ENCODE data around the gene MYT1.

MYT1 gene

DNA sequence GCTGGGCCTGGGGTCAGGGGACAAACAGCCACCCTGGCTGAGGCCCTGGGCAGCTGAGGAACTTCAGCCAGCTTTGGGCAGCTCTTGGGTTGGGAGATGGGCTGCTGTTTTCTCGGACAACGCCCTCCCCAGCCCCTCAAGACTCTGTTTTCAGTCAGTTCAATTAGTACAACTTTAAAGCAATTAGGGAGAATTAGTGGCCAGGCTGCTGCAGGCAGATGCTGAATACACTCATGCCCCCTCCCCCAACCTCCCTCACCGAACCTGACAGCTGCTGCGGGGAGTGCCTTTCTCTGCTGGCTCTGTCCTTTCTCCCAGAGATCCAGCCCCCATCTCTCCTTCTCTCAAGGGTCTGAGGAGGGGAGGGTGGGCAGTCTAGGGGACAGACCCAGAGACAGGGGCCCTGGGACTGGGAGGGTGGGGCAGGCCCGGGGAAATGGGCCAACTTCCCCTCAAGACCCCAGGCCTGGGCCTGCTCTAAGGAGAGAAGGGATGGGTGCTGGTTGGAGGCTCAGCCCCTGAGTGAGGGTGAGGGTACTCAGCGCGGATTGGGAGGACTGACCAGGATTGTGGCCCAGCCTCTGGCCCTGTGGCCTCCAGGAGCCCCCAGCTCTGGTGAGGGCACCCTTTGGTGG lies 17.8 kb upstream of the MYT1 start:
- H3K4me3 ChIP-seq (ENCODE audit: low read length), result no peak overlapping the region
- no peak for DNase-seq (ENCODE audit: low read depth)
- TF ChIP-seq, protein P1, sequence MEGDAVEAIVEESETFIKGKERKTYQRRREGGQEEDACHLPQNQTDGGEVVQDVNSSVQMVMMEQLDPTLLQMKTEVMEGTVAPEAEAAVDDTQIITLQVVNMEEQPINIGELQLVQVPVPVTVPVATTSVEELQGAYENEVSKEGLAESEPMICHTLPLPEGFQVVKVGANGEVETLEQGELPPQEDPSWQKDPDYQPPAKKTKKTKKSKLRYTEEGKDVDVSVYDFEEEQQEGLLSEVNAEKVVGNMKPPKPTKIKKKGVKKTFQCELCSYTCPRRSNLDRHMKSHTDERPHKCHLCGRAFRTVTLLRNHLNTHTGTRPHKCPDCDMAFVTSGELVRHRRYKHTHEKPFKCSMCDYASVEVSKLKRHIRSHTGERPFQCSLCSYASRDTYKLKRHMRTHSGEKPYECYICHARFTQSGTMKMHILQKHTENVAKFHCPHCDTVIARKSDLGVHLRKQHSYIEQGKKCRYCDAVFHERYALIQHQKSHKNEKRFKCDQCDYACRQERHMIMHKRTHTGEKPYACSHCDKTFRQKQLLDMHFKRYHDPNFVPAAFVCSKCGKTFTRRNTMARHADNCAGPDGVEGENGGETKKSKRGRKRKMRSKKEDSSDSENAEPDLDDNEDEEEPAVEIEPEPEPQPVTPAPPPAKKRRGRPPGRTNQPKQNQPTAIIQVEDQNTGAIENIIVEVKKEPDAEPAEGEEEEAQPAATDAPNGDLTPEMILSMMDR (IDR thresholded peaks at IDR 0.05; ENCODE audit: insufficient read depth, low read depth, low read length, missing control alignments), result no peak

DNA sequence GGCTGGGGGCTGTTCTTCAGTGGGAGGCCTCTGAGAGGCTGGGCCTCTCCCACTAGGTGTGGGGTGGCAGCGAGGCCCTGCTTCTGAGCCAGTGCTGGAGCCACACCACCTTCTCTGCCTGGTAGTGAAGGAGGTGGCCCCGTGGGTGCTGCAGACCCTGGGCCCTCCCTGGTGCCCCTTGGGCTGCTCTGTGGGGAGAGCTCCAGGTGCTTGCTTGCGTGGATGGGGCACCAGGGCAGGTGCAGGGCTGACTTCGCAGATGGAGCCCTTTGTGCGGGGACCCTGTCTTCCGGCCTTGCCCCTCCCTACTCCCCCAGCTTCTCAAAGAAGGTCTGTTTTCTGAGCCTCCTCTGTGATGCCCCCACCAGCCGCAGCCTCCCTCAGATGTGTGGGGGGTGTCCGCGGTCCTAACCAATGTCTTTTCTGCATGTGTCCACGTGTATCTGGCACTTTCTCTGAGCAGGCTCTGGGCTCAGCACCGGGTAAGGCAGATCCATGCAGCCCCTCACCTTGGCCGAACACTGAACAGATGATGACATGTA lies 17.2 kb upstream of the MYT1 start:
- DNase-seq (ENCODE audit: low read depth), result no peak
- TF ChIP-seq, protein P1 (IDR thresholded peaks at IDR 0.05; ENCODE audit: insufficient read depth, low read depth, low read length, missing control alignments), result no peak
- H3K4me3 ChIP-seq (ENCODE audit: low read length), result no peak overlapping the region

DNA sequence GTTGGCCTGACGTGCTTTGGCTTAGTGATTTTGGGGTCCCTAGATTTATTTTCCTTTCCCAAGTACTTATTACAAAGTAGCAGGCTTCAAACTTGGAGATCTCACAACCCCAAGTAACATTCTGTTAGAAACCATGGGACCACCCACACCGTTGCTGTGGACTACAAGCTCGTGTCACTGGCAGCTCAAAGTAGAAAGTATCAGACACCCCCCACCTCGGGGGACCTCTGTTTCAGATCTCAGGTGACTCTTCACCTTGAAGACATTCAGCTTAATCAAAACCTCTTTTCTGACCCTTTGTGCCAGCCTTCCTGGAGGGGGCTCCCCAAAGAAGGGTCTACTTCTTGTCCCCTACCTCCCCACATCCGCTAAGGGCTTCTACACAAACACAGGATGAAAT lies 15.7 kb upstream of the MYT1 start:
- TF ChIP-seq, protein P1 (IDR thresholded peaks at IDR 0.05; ENCODE audit: insufficient read depth, low read depth, low read length, missing control alignments), result no peak
- H3K4me3 ChIP-seq (ENCODE audit: low read length), result no peak overlapping the region
- no peak for DNase-seq (ENCODE audit: low read depth)

DNA sequence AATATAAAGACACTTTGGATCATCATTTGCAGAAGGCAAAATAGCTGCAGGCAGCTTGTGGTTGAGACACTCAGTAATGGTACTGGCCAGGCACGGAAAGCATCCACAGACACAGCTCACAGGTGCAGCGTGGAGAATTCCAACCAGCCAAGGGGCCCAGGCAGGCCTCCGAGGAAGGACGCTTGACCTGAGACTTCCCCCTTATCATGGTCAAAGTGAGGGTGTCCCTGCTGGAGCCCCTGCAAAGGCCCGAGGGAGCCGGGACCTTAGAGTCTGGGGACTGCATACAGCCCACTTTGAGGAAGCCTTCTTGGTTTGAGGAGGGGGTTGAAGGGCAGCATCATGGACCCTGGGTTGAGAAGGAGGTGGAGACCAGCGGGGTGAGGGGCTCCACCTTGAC lies 15.1 kb upstream of the MYT1 start:
- TF ChIP-seq, protein P1 (IDR thresholded peaks at IDR 0.05; ENCODE audit: insufficient read depth, low read depth, low read length, missing control alignments), result no peak
- DNase-seq (ENCODE audit: low read depth), result no peak
- H3K4me3 ChIP-seq (ENCODE audit: low read length), result no peak overlapping the region

DNA sequence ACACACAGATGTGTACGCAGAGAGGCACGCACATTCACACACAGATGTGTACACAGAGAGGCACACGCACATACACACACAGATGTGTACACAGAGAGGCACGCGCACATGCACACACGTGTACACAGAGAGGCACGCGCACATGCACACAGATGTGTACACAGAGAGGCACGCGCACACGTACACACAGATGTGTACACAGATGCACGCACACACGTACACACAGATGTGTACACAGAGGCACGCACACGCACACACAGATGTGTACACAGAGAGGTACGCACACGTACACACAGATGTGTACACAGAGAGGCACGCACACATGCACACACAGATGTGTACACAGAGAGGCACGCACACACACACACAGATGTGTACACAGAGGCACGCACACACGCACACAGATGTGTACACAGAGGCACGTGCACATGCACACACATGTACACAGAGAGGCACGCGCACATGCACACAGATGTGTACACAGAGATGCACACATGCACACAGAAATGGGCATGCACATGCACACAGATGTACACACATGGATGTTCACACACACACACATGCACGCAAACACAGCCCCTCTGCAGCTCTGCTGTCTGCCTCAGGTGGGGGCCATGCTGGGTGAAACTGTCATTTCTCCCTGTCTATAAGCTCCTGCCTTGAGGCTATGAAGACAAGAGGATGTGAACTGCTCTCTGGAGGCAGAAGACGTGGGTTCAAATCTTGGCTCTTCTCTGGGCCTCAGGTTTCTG lies 14.3 kb upstream of the MYT1 start:
- TF ChIP-seq, protein P1 (IDR thresholded peaks at IDR 0.05; ENCODE audit: insufficient read depth, low read depth, low read length, missing control alignments), result no peak
- no peak overlapping the region for H3K4me3 ChIP-seq (ENCODE audit: low read length)
- no peak for DNase-seq (ENCODE audit: low read depth)

DNA sequence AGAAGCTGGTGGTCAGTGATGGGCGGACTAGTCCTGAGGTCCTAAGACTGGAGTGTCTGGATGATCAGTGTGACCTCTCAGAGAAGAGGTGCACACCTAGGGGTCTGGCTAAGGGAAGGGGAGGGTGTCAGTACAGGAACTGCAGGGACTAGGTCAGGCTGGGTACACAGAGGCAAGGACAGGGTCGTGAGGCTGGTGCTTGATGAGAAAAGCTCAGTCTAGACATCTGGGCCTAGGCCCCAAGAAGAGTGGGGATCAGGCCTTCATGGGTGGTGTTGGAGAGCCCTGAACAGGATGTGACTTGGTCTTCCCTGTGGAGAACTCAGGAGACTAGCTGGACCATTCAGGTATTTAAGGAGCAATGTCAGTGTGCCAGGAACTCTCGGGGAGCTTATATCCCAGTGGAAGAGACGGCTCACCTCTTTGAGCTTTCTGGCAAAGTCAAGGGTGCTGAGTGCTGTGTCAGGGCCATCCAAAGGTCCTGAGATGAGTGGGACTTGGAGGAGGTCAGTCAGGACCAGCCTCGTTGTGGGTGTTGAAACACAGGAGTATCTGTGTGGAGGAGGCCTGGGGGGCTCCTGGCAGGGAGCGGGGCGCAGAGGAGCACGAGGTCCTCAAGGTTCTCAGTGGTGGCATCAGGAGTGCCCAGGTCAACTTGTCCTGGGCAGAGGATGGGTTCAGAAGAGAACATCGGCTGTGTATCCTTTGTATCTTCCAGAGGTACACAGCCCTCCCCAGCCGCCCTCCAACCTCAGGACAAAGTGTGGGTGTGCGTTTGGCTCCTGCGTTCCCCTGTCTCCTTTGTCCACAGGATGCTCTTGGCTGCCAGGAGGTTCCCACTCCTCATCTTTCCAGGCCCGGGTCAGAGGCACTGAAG lies 13.3 kb upstream of the MYT1 start:
- no peak for DNase-seq (ENCODE audit: low read depth)
- no peak overlapping the region for H3K4me3 ChIP-seq (ENCODE audit: low read length)
- TF ChIP-seq, protein P1 (IDR thresholded peaks at IDR 0.05; ENCODE audit: insufficient read depth, low read depth, low read length, missing control alignments), result no peak
